ENCODE results near the gene VIPR1.

The VIPR1 gene

GRCh38 chr3:42493798-42494151 is 8.7 kb upstream of the VIPR1 start:
- DNase-seq = no peak

GRCh38 chr3:42495393-42495792 is 7.0 kb upstream of the VIPR1 start:
- DNase-seq = no peak

- DNase-seq = no peak
Measured at GRCh38 chr3:42497009-42497731, 5.3 kb upstream of the VIPR1 start.

- DNase-seq = no peak
Measured at GRCh38 chr3:42498034-42498433, 4.4 kb upstream of the VIPR1 start.

- DNase-seq = no peak
Measured at GRCh38 chr3:42498791-42499477, 3.5 kb upstream of the VIPR1 start.

GRCh38 chr3:42499478-42499871 is 3.0 kb upstream of the VIPR1 start:
- DNase-seq = no peak

GRCh38 chr3:42500091-42500490 is 2.4 kb upstream of the VIPR1 start:
- DNase-seq = no peak

- no peak for DNase-seq
Measured at GRCh38 chr3:42500909-42501308, 1.5 kb upstream of the VIPR1 start.

- DNase-seq = no peak
Measured at GRCh38 chr3:42501321-42501680, 1.1 kb upstream of the VIPR1 start.

GRCh38 chr3:42501681-42502428 is 588 bp upstream of the VIPR1 start:
- no peak for DNase-seq

- no peak for DNase-seq
Measured at GRCh38 chr3:42503251-42503924, 945 bp downstream of the VIPR1 start.

GRCh38 chr3:42503957-42504333 is 1.5 kb downstream of the VIPR1 start:
- no peak for DNase-seq

GRCh38 chr3:42504334-42505127 is 2.1 kb downstream of the VIPR1 start:
- DNase-seq = no peak

- no peak for DNase-seq
Measured at GRCh38 chr3:42505128-42505848, 2.8 kb downstream of the VIPR1 start.

- no peak for DNase-seq
Measured at GRCh38 chr3:42505849-42506410, 3.5 kb downstream of the VIPR1 start.

GRCh38 chr3:42507252-42507651 is 4.8 kb downstream of the VIPR1 start:
- no peak for DNase-seq

GRCh38 chr3:42507761-42508335 is 5.4 kb downstream of the VIPR1 start:
- DNase-seq = no peak

GRCh38 chr3:42508562-42508961 is 6.1 kb downstream of the VIPR1 start:
- no peak for DNase-seq

GRCh38 chr3:42509111-42509510 is 6.7 kb downstream of the VIPR1 start:
- no peak for DNase-seq

- DNase-seq = no peak
Measured at GRCh38 chr3:42510325-42510724, 7.9 kb downstream of the VIPR1 start.

GRCh38 chr3:42511201-42511600 is 8.8 kb downstream of the VIPR1 start:
- DNase-seq = no peak

All from DMS79 (cell line).